Ishikawa (cell line): ENCODE results near the gene ETNK2.

Experiments used
- CEBPB ChIP-seq: IDR thresholded peaks from 2 replicates; pipeline ENCODE4 v1.6.1; 2012
- MAX ChIP-seq: IDR thresholded peaks from 2 replicates; pipeline ENCODE4 v1.6.1; 2012
- NFIC ChIP-seq: IDR thresholded peaks from 2 replicates; pipeline ENCODE4 v1.6.1; 2012
- RAD21 ChIP-seq: IDR thresholded peaks from 2 replicates; pipeline ENCODE4 v1.6.1; 2012; ENCODE audit warnings: low read depth
- REST ChIP-seq: IDR thresholded peaks from 2 replicates; pipeline ENCODE4 v1.6.1; 2012; ENCODE audit warnings: low read depth, mild to moderate bottlenecking
- TCF12 ChIP-seq: IDR thresholded peaks from 2 replicates; pipeline ENCODE4 v1.6.1; 2012; ENCODE audit warnings: low read depth
- USF1 ChIP-seq: IDR thresholded peaks from 2 replicates; pipeline ENCODE4 v1.6.1; 2012
- YY1 ChIP-seq: IDR thresholded peaks from 2 replicates; pipeline ENCODE4 v1.6.1; 2012; ENCODE audit warnings: low read depth

- no peak for TF ChIP-seq REST
- no peak for TF ChIP-seq NFIC
- TF ChIP-seq YY1: no peak
- TF ChIP-seq MAX: no peak
- TF ChIP-seq CEBPB: no peak
- TF ChIP-seq TCF12: no peak
- no peak for TF ChIP-seq USF1
- TF ChIP-seq RAD21: no peak
Measured at GRCh38 chr1:204157962-204158361, 6.1 kb upstream of the ETNK2 start.
